ENCODE measurements around the gene TPD52L2.

GRCh38 chr20:63846128-63846771 lies 18.8 kb upstream of the TPD52L2 start:
- no peak for TF ChIP-seq CTCF (conservative IDR thresholded peaks at IDR 0.05; ENCODE audit: low read length)
- no peak for TF ChIP-seq EZH2phosphoT487 (IDR thresholded peaks at IDR 0.05; ENCODE audit: borderline replicate concordance)

Measured in Loucy (cell line).